Keratinocyte (primary cell): ENCODE results near the gene HCN4. TPM values are rescaled to one million over a fixed set of nuclear protein-coding genes. Genes with fewer than 3 reads are reported as not detected.

ENCODE experiments used
- DNase-seq: peaks from one replicate; pipeline ENCODE4 v3.0.0-alpha.2; 2011; ENCODE audit warnings: low read depth, missing footprints, low spot score
- FAIRE-seq: peaks from 2 replicates; lab custom pipeline; 2011; peaks lifted over from hg19 to GRCh38; lab: Jason Lieb, UNC
- H2AFZ ChIP-seq: 2 replicates; pipeline ENCODE4 v1.6.0; 2012; ENCODE audit warnings: low read length, control low read depth, inconsistent platforms; ENCODE audit not compliant: control insufficient read depth
- H3K27ac ChIP-seq: 2 replicates; pipeline ENCODE4 v1.5.1; 2011; ENCODE audit warnings: low read length; ENCODE audit not compliant: control insufficient read depth, insufficient read depth
- H3K27me3 ChIP-seq: 3 replicates; pipeline ENCODE4 v1.6.0; 2011; ENCODE audit warnings: low read length; ENCODE audit not compliant: control insufficient read depth, insufficient read depth; ENCODE audit errors: extremely low read depth
- H3K36me3 ChIP-seq, 2 experiments: 2 replicates in 1 of 2; 3 replicates in 1 of 2; pipeline ENCODE4 v1.5.1; 2011; ENCODE audit warnings: low read length in 2 of 2, mild to moderate bottlenecking in 1 of 2; ENCODE audit not compliant: control insufficient read depth in 2 of 2, insufficient read depth in 2 of 2; ENCODE audit errors: extremely low read depth in 1 of 2
- H3K4me1 ChIP-seq: 3 replicates; pipeline ENCODE4 v1.5.1; 2011; ENCODE audit warnings: low read length; ENCODE audit not compliant: control insufficient read depth, insufficient read depth; ENCODE audit errors: extremely low read depth
- H3K4me2 ChIP-seq: 3 replicates; pipeline ENCODE4 v1.6.0; 2011; ENCODE audit warnings: low read depth, low read length; ENCODE audit not compliant: control insufficient read depth, insufficient read depth; ENCODE audit errors: extremely low read depth
- H3K4me3 ChIP-seq, 3 experiments: fragments of 200-600 bp in 1 of 3; sonication (generic) in 1 of 3; 2 replicates in 2 of 3; 3 replicates in 1 of 3; pipeline ENCODE4 v1.5.1; 2011 to 2016; ENCODE audit warnings: low read length in 3 of 3, mild to moderate bottlenecking in 3 of 3, control low read depth in 2 of 3, inconsistent platforms in 1 of 3, low read depth in 1 of 3, mixed read lengths in 1 of 3, mixed run types in 1 of 3, moderate library complexity in 1 of 3; ENCODE audit not compliant: control insufficient read depth in 2 of 3, insufficient read depth in 2 of 3; ENCODE audit errors: extremely low read depth in 1 of 3
- H3K79me2 ChIP-seq: 2 replicates; pipeline ENCODE4 v1.6.0; 2012; ENCODE audit warnings: low read length; ENCODE audit not compliant: control insufficient read depth, insufficient read depth
- H3K9ac ChIP-seq: 3 replicates; pipeline ENCODE4 v1.6.0; 2011; ENCODE audit warnings: low read length; ENCODE audit not compliant: control insufficient read depth, insufficient read depth; ENCODE audit errors: extremely low read depth
- H3K9me1 ChIP-seq: 3 replicates; pipeline ENCODE4 v1.6.0; 2011; ENCODE audit warnings: low read length; ENCODE audit not compliant: control insufficient read depth, insufficient read depth; ENCODE audit errors: extremely low read depth
- H3K9me3 ChIP-seq: 2 replicates; pipeline ENCODE4 v1.5.1; 2012; ENCODE audit warnings: low read depth, low read length; ENCODE audit not compliant: control insufficient read depth
- H4K20me1 ChIP-seq: 3 replicates; pipeline ENCODE4 v1.6.0; 2011; ENCODE audit warnings: low read length; ENCODE audit not compliant: control insufficient read depth, insufficient read depth; ENCODE audit errors: extremely low read depth
- CTCF ChIP-seq, 3 experiments: IDR thresholded peaks in 1 of 3; conservative IDR thresholded peaks in 1 of 3; optimal IDR thresholded peaks in 1 of 3; 2 replicates in 2 of 3; 3 replicates in 1 of 3; pipeline versions ENCODE3 to v1.5.1; 2011; ENCODE audit warnings: low read length in 3 of 3, mild to moderate bottlenecking in 3 of 3, moderate library complexity in 2 of 3, control low read depth in 1 of 3, inconsistent platforms in 1 of 3; ENCODE audit not compliant: insufficient read depth in 2 of 3; ENCODE audit errors: extremely low read depth in 1 of 3
- EZH2 ChIP-seq: IDR thresholded peaks from one replicate; pipeline ENCODE4 v1.6.1; 2012; ENCODE audit warnings: inconsistent platforms, mild to moderate bottlenecking, low read length, moderate library complexity
- dilution Hi-C: fragments of 300-500 bp; cut with MboI; formaldehyde crosslinking; loops from one replicate; pipeline ENCODE4 v1.7.0; 2020; ENCODE audit warnings: low sequenced_read_pairs; ENCODE audit not compliant: extremely low pct_ligation_motif_present
- polyA plus RNA-seq, 5 experiments: library from polyadenylated mRNA; depleted of rRNA in 3 of 5; stranded (reverse) in 3 of 5; stranded (forward) in 1 of 5; unstranded in 1 of 5; fragments of >200 nt; gene quantifications; 1 replicate in 1 of 5; 2 replicates in 3 of 5; 3 replicates in 1 of 5; pipeline versions ENCODE4 v1.2.1 to v1.2.3, GENCODE V29; 2011 to 2012; ENCODE audit warnings: missing spikeins in 2 of 5, low read depth in 1 of 5, low replicate concordance in 1 of 5

HCN4 gene
- polyA plus RNA-seq, 1 donor (not counting 4 experiments of a cell fraction or from before 2014, with no cell fraction given), result not detected

- H3K4me1 ChIP-seq, result no peaks in the 10 kb centered on the region
- no peak overlapping the region for H2AFZ ChIP-seq
- H3K27ac ChIP-seq, result no peak overlapping the region
- H3K36me3 ChIP-seq, result no peaks in the 10 kb centered on the region
- no peaks in the 10 kb centered on the region for H4K20me1 ChIP-seq
- peak; percentile 41 for FAIRE-seq
- dilution Hi-C loops, result no loop called here
- no peak overlapping the region for H3K4me2 ChIP-seq
- no peak overlapping the region for H3K9ac ChIP-seq
- peak; percentile 4 for DNase-seq
- no peaks in the 10 kb centered on the region for H3K79me2 ChIP-seq
- H3K27me3 ChIP-seq, result no peaks in the 10 kb centered on the region
- H3K9me3 ChIP-seq, result no peaks in the 10 kb centered on the region
- no peaks in the 10 kb centered on the region for H3K9me1 ChIP-seq
- TF ChIP-seq CTCF (optimal IDR thresholded peaks at IDR 0.05 in 1 of 3, IDR thresholded peaks at IDR 0.05 in 1 of 3, conservative IDR thresholded peaks at IDR 0.05 in 1 of 3; ENCODE audit: extremely low read depth in 1 of 3, insufficient read depth in 2 of 3, low read length in 3 of 3), result no peak
- TF ChIP-seq EZH2, result no peak
- H3K4me3 ChIP-seq, result no peak overlapping the region
Measured at GRCh38 chr15:73346735-73347312, 21.9 kb downstream of the HCN4 start.

- Histone ChIP-seq H3K9ac (no peak overlapping the region), H3K79me2 (no peaks in the 10 kb centered on the region), H3K36me3 (no peaks in the 10 kb centered on the region), H3K4me3 (no peak overlapping the region), H3K4me2 (no peak overlapping the region), H3K27ac (no peak overlapping the region), H3K4me1 (no peaks in the 10 kb centered on the region), H3K9me3 (no peaks in the 10 kb centered on the region), H2AFZ (no peak overlapping the region), H4K20me1 (no peaks in the 10 kb centered on the region), H3K9me1 (no peaks in the 10 kb centered on the region), H3K27me3 (no peaks in the 10 kb centered on the region)
- FAIRE-seq (no peak), DNase-seq (no peak)
- no peak for TF ChIP-seq CTCF (optimal IDR thresholded peaks at IDR 0.05 in 1 of 3, IDR thresholded peaks at IDR 0.05 in 1 of 3, conservative IDR thresholded peaks at IDR 0.05 in 1 of 3; ENCODE audit: extremely low read depth in 1 of 3, insufficient read depth in 2 of 3, low read length in 3 of 3)
- TF ChIP-seq EZH2, result no peak
- dilution Hi-C loops, result no loop called here
Measured at GRCh38 chr15:73345658-73346057, 23.1 kb downstream of the HCN4 start.
